Measurements from ENCODE around the gene CCDC146.

The CCDC146 gene

DNA sequence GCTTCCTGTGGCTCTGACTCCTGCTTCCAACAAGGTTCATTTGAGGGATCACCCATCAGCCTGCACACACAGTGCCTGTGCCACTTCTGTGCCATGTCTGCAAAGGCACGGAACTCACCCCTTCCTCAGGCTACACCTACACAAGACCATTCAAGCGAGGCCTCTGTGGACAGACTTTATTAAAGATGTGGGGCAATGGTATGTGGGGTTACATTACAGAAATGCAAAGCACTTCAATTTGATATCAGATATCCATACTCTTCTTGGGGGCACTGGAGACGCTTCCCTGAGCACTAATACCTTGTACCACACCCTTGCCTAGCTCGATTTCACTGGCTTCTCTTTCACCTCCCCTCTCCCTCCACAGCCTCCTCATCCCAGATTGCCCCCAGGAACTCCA, 161.6 kb downstream of the CCDC146 start:
- no peak for DNase-seq (ENCODE audit: low read depth in 2 of 3, low spot score in 2 of 3)

DNA sequence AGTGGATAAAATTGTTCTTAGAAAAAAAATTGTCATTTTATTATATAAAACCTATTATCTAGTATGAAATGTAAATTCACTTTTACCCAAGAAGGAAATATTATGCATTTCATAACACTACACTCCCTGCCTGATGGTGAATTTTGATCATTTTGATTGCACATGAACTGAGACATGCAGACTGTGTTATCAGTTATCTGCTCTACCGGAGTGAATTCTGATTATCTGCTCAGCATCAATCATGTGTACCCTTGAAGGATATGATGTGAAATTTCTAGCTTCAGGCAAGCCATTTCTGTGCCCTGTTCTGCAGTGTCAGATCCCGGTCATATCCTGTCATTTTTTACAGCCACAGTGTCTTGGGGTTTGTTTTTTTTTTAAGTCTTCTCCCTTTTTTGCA, 162.2 kb downstream of the CCDC146 start:
- DNase-seq (ENCODE audit: low read depth in 2 of 3, low spot score in 2 of 3), result no peak

DNA sequence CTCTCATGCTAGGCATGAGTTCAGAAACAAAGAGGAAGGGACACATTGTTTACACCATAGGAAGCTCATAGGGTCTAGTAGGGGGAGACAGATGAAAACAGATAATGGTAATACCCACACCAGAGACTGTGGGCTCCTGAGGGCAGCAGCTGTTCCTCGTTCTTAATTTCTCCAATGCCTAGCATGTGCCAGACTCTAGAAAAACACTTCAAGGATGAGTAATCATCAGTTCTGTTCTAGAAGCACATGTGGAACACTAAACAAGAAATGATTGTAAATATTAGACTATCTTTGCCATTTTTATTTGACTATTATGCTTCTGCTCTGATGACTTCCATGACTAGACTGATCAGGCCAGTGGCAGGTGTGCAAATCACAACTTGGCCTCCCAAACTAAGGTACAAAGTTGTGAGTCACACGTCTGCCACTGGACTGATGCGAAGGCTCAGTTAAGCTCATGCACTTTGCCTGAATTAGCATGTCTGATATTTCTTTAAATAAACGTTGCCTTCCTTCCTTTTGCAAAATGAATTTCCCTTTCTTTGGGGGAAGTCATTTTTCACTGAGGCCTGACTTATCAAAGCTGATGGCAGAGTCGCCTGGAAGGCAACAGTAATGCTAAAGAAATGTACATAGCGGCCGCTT, 166.4 kb downstream of the CCDC146 start:
- DNase-seq (ENCODE audit: low read depth in 2 of 3, low spot score in 2 of 3), result no peak

DNA sequence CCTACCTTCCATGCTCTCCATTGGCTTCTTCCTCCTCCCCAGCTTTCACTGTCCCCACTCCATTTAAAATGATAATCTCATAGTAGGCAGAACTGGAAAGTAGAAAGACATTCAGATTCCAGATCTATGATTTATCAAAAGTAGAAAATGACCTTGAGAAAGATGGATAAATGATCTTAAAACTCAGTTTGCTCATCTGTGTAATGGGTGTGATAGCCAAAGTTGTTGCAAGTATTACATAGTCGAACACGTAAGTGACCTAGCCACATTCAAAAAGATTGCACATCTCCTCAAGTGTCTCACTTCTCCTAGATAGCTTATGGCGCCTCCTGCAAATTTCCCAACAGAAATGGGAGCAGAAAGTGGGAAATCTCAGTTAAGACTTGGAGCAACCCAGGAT, 167.0 kb downstream of the CCDC146 start:
- DNase-seq (ENCODE audit: low read depth in 2 of 3, low spot score in 2 of 3), result no peak

DNA sequence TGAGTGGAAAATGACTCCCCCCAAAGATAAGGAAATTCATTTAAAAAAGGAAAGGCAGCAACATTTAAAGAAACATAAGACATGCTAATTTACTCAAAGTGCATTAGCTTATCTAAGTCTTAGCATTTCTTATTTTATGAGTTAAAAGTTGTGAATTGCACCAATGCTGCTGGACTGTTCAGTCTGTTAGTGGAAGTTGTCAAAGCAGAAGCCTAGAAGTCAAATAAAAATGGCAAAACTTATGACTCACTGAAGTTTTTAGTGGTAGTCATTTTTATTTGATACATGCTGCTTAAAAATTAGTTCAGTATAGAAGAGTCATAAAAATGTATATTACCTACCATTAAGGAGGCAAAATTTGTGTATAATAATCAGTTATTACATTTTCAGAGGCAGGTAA, 168.0 kb downstream of the CCDC146 start:
- no peak for DNase-seq (ENCODE audit: low read depth in 2 of 3, low spot score in 2 of 3)

DNA sequence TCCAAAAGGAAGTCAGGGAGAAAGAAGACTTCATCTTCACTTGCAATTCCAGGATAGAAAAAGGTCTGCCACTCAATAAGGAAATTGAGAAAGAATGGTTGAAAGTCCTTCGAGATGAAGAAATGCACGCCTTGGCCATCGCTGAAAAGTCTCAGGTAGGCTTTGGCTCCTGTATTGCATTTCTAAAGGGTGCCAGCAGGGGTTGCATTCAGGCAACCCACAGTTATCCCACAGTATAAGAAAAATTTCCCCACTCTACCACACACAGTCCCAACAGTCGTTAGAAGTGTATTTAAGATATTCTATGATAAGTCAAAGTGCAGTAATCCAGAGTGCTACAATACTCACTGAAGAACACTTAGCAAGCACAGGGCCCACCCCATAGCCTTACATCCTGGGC, 170.6 kb downstream of the CCDC146 start:
- no peak for DNase-seq (ENCODE audit: low read depth in 2 of 3, low spot score in 2 of 3)

DNA sequence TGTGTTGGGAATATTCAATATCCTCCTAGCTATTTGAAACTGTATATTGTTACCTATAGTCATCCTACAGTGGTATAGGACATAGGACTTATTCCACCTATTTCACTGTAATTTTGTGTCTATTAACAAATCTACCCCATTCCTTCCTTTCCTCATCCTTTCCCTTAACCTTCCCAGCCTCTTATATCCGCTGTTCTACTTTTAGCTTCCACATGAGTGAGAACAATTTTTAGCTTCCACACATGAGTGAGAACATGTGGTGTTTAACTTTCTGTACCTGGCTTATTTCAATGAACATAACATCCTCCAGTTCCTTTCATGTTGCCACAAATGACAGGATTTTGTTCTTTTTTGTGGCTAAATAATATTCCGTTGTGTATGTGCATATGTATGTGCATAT, 173.1 kb downstream of the CCDC146 start:
- no peak for DNase-seq (ENCODE audit: low read depth in 2 of 3, low spot score in 2 of 3)

DNA sequence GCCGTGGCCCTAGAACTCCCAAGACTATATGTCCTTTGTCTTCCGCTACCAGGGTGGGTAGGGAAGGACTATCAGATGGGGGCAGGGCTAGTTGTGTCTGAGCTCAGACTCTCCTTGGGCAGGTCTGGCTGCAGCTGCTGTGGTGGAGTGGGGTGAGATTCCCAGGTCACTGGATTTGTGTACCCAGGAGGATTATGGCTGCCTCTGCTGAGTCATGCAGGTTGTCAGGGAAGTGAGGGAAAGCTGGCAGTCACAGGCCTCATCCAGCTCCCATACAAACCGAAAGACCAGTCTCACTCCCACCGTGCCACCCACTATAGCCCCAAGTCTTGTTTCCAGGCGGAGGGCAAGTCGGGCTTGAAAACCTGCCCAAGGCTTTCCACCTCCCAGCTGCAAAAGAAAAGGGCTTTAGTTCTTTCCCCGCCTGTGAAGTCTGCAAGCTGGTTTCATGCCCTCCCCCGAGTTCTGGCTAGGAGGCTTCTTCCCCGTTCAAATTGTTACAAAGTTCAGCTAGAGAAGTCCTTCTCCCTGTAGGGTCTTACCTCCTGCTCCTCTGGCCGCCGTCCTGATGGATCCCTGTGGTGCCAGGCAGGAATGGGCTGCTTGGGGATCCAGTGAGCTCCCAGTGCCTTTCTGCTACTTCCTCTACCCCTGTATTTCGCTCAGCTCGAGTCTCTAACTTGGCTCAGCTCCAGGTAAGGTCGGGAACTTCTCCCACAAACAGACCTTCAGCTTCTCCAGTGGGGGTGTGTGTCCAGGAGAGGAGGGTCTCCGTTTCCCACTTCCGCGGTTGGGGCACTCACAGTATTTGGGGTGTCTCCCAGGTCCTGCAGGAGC, 184.0 kb downstream of the CCDC146 start:
- DNase-seq (ENCODE audit: low read depth in 2 of 3, low spot score in 2 of 3), result no peak

DNA sequence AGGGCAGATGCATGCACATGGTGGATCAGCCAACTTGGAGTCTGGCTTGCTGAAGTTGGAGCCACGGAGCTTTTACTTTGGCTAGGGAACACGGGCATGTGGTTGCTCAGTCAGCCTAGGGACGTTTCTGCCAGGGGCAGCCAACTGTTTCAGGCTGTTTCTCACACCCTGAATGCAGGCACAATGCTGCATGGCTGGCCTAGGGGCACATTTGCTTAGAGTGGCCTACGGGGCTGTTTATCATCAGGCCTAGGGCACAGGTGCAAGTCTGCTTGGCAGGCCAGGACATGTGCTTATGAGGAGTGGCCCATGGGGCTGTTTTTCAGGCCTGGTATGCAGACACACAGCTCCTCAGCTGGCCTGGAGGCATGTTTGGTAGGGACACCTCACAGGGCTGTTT, 186.4 kb downstream of the CCDC146 start:
- DNase-seq (ENCODE audit: low read depth in 2 of 3, low spot score in 2 of 3), result no peak

DNA sequence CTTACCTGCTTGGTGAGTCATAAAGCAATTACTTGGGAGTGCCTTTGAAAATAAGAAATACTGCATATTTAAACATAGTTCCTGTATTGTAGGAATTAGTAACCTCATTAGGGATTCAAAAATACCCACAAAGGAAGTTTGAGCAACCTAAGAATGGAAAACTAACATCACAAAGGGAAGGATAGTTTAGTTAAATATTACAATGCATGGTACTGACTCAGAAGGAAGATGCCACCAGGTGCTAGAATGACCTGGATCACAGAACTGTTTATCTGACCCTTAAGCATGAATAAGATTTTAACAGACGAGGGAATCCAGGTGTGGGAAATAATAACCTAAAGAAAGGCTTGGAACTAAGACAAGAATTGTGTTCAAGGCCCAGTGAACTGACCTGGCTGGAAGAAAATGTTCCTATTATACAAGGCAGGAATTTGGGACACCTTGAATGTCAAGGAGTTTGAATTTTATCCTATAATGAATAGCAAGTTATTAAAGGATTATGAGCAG, 187.4 kb downstream of the CCDC146 start:
- DNase-seq (ENCODE audit: low read depth in 2 of 3, low spot score in 2 of 3), result no peak

DNA sequence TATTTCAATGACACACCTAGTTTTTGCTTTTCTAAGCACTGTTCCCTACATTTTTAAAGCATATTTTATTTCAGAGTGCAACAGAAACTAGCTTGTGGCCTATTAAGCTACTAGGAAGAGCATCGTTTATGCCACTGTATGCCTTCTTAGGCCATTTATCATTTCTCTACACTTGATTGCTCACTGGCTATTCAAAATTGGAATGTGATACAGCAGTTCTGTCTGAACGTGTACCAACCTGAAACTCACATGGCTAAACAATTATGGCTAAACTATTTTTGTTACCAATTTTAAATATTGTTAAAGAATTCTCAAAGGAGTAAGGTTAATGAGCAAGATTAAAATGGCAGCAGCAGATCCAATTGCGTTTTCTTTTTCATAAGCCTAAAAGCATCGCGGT, 188.6 kb downstream of the CCDC146 start:
- no peak for DNase-seq (ENCODE audit: low read depth in 2 of 3, low spot score in 2 of 3)

DNA sequence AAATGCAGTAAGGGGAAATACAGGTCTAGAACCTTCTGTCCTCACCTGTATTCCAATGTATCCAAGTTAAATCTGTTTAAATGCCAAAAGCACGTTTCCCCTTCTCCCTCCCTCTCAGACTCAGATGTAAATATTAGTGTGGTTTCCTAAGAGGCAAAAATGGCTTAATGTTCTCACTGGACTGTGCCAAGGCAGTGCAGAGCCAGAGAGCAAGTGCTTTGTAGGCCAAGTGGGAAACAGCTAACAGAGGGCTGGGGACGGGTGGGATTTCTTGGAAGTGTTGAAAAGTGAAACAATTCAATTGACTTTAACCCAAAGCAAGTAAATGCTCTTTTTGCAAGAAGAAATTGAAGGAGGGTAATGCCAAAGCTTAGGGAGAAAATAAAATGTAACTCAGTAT, 190.7 kb downstream of the CCDC146 start:
- DNase-seq (ENCODE audit: low read depth in 2 of 3, low spot score in 2 of 3), result no peak

DNA sequence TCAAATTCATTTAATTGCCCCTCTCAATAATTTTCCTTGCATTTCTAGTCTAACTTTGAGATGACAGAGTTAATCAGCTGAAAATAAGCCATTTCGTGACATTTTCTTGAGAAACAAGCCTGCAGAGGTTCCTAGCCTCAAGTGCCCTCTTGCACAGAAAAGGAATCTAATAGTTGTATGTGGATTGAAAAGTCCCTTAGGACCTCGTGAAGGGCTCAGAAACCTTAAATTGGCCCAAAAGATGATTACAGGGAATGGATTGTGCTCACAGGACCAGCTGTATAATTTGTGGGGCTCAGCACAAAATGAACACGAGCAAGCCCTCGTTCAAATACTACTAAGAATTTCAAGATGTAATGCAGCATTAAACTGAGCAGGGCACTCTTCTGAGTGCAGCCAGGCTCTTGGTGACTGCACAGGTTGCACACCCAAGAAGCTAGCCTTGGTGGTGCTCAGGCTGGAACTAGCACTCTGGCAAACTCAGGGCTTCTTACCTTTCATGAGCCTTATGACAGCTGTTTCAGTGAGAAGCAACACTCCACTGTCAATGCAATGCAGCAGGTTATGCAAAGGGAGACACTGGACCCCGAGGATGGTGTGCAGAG, 191.6 kb downstream of the CCDC146 start:
- DNase-seq (ENCODE audit: low read depth in 2 of 3, low spot score in 2 of 3), result no peak

DNA sequence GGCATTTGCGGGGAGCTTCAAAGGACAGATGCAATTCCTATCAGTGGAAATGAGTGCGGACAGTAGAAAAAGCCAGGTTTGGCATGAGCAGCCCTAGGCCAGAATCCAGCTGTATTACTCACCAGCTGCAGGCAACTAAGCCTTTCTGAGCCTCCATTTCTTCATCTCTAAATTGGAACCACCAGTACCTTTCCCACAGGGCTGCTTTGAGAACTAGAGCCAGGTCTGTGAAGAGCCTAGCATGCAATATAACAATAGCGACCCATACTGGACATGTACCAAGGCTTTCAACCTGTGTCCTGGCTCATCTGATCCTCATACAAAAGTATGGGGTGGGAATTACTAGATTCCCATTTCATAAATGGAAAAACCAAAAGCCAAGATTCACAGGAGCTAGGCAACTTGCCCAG, 192.8 kb downstream of the CCDC146 start:
- no peak for DNase-seq (ENCODE audit: low read depth in 2 of 3, low spot score in 2 of 3)

DNA sequence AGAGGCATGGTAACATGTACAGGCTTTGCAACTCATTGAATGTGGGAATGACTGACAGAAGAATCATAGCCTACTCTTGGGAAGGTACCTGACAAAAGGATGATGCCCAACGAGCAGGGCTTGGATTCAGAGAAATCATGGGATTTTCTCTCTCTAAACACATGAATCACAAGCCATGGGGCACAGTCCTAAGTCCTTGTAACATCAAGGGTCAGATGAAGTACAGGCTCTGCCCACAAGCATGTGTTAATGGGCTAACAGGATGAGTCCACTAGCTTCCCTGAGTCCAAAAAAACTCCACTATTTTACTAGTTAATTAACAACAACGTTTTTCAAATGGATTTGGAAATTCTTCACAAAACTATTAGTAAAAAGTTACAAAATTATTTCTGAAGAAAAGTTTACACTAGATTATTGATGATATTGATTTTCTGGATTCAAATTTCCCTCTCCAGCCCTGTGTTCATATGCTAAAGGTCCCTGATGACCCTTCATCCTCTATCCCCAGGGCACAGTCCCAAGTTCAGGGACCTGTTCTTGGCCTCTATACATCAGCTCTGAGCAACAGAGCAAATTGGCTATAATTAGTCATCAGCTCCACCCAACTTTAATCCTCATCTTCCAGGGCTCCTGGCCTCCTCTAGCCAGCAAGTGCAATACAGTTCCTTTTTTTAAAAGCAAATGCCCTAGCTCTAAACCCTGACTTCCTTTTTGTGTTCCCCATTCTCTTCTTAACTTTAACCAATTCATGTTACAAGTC, 194.0 kb downstream of the CCDC146 start:
- no peak for DNase-seq (ENCODE audit: low read depth in 2 of 3, low spot score in 2 of 3)

DNA sequence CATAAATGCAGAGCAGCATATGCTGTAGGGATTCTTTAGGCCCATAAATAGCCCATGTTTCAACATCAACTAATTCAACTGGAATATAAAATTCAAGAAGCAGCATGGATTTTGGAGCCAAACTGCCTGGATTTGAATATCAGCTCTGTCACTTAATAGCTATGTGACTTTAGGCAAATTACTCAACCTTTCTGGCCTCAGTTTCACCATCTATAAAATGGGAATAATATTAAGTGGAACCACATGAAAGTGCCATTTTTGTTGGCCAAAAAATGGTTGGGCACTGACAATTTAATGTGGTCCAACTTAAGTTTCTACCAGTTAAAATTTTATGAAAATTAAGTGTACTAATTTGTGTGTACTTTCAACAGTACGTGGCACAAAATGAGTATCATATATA, 195.6 kb downstream of the CCDC146 start:
- DNase-seq (ENCODE audit: low read depth in 2 of 3, low spot score in 2 of 3), result no peak

DNA sequence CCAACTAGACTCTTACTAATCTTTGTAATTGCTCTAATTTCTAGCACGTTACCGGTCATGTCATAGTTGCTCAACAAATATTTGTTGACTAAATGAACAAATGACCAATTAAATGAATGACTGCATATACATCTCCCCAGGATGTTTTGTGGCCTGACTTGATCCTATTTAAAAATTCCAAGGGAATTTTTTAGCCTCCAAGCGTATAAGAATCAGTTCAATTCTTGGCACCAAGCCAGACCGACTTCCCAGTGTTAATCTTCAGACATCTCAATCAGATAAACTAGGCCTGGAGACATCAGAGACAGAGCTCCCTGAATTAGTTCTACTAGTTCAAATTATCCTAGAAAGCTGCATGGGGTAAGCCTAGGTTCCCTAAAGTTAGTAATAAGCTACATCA, 197.7 kb downstream of the CCDC146 start:
- DNase-seq (ENCODE audit: low read depth in 2 of 3, low spot score in 2 of 3), result no peak

DNA sequence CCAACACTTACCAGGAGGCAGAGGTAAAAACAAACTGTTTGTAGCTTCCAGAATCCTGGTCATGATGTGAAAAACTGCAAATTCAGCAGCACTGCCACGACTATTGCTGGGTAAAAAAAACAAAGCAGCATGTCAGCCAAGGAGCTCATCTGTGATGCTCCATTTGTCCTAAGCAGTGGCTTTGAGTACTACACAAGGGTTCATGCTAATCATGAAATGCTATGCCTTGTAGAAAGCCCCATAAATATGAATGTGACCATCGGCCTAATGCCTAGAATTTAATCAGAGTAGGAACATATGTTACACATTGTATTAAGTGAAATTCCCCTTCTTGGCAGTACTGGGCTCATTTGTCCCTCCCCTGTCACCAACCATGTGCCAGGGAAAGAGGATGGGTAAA, 198.3 kb downstream of the CCDC146 start:
- no peak for DNase-seq (ENCODE audit: low read depth in 2 of 3, low spot score in 2 of 3)

DNA sequence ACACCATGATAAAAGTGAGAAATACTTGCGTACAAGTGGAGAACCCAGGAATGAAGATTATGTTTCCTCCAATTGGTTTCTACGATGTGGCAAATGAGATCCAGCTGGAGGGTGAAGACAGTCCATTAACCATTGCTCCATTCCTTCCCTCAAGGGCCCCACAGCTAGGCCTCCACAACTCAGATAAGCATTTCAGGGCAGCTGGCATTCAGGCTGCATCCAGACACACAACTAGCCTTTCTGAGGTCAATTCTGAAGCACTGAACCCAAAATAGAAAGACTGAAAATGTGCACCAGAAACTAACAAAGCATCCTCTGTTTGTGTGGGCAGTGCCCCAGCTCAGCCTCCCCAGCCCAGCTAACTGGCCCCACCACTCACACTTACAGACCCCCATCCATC, 198.9 kb downstream of the CCDC146 start:
- DNase-seq (ENCODE audit: low read depth in 2 of 3, low spot score in 2 of 3), result no peak

DNA sequence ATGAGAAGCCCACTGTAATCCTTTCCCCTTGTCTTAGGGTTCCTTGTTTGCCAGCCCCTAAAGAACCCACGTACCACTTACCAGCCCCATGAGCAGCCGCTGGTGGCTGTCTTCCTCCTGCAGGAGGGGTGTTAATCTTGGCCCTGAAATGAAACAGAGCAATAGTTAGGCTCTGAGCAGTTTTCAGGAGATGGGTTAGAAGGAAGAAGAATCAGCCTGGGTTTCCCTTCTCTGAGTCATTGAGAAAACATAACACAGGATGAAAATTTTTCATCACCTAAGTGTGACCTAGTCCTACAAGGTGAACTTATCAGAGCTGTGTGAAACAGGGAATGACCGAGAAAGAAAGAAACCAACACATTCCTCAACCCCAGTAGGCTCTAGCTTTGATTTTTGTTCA, 203.7 kb downstream of the CCDC146 start:
- DNase-seq (ENCODE audit: low read depth in 2 of 3, low spot score in 2 of 3), result no peak

DNA sequence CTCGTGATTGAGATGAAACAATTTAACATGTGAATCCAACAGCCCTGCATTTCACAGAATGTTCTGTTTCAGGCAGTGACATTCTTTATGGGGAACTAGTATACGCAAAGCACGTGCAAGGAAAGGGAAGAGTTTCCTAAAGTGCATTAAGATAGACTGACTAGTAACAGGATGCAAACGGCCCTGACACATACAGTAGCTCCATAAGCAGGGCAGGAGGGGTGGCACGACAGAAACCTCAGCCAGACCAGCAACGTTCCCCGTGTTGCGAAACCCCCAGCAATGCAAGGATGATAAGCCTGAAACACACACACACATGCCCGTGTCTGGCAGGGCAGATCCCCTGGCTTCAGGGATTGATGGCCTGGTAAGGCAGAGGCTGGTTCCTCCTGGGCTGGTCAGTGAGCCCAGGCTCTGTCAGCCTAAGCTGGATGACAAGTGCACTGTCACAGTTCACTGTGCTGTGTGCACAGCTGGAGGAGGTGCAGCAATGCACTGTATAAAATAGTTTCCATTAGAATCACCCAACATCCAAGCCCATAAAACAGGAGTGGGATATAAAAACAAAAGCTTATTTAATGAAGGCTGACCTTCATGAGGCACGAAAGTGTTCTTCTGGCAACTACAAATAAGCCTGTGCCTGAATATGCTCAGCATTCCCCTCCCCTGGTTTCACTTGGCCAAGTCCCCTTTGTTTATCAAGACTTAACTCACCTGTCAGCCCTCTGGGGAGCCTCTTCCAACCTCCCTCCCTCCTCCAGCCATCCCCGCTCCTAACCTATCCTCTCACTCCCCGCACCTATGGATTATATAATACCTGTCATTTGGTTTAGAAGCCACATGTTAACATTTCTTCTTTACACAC, 204.9 kb downstream of the CCDC146 start:
- DNase-seq (ENCODE audit: low read depth in 2 of 3, low spot score in 2 of 3), result no peak
